ENCODE results near the gene EEF1AKMT3. TPM values are rescaled to one million over a fixed set of nuclear protein-coding genes. Genes with fewer than 3 reads are reported as not detected.

The EEF1AKMT3 gene
- polyA plus RNA-seq, 1 donor (not counting 4 experiments of a cell fraction or from before 2014, with no cell fraction given) = 7.7 TPM

- dilution Hi-C loops (cut with MboI; ENCODE audit: extremely low pct_ligation_motif_present, low sequenced_read_pairs) = no loop called here
- H3K9me1 ChIP-seq (ENCODE audit: control insufficient read depth, extremely low read depth, insufficient read depth, low read length) = no peaks in the 10 kb centered on the region
- FAIRE-seq (no peak), DNase-seq (ENCODE audit: low read depth, low spot score) (no peak)
- no peak for TF ChIP-seq CTCF (optimal IDR thresholded peaks at IDR 0.05 in 1 of 3, IDR thresholded peaks at IDR 0.05 in 1 of 3, conservative IDR thresholded peaks at IDR 0.05 in 1 of 3; ENCODE audit: extremely low read depth in 1 of 3, insufficient read depth in 2 of 3, low read length in 3 of 3)
- TF ChIP-seq EZH2 (IDR thresholded peaks at IDR 0.05; ENCODE audit: low read length) = no peak
- H3K4me3 ChIP-seq (ENCODE audit: control insufficient read depth in 2 of 3, extremely low read depth in 1 of 3, insufficient read depth in 2 of 3, low read depth in 1 of 3, low read length in 3 of 3) = peak overlapping the region; percentile 61 to 90 (median 89)
- H3K27me3 ChIP-seq (ENCODE audit: control insufficient read depth, extremely low read depth, insufficient read depth, low read length) = no peaks in the 10 kb centered on the region
- no peak overlapping the region for H2AFZ ChIP-seq (ENCODE audit: control insufficient read depth, low read length)
- H3K9me3 ChIP-seq (ENCODE audit: control insufficient read depth, low read depth, low read length) = no peaks in the 10 kb centered on the region
- no peaks in the 10 kb centered on the region for H4K20me1 ChIP-seq (ENCODE audit: control insufficient read depth, extremely low read depth, insufficient read depth, low read length)
- peaks cover 11 to 26% of the 10 kb centered on the region in 2 experiments for H3K36me3 ChIP-seq (ENCODE audit: control insufficient read depth in 2 of 2, extremely low read depth in 1 of 2, insufficient read depth in 2 of 2, low read length in 2 of 2)
- peaks cover 24% of the 10 kb centered on the region for H3K79me2 ChIP-seq (ENCODE audit: control insufficient read depth, insufficient read depth, low read length)
- H3K4me2 ChIP-seq (ENCODE audit: control insufficient read depth, extremely low read depth, insufficient read depth, low read depth, low read length) = peak overlapping the region; percentile 99
- H3K27ac ChIP-seq (ENCODE audit: control insufficient read depth, insufficient read depth, low read length) = peak overlapping the region; percentile 90
- H3K4me1 ChIP-seq (ENCODE audit: control insufficient read depth, extremely low read depth, insufficient read depth, low read length) = peaks cover 33% of the 10 kb centered on the region
- peak overlapping the region; percentile 94 for H3K9ac ChIP-seq (ENCODE audit: control insufficient read depth, extremely low read depth, insufficient read depth, low read length)
Measured at GRCh38 chr12:57750561-57751431, 21.6 kb upstream of the EEF1AKMT3 start.

GRCh38 chr12:57751432-57751787 lies 21.0 kb upstream of the EEF1AKMT3 start:
- TF ChIP-seq CTCF (optimal IDR thresholded peaks at IDR 0.05 in 1 of 3, IDR thresholded peaks at IDR 0.05 in 1 of 3, conservative IDR thresholded peaks at IDR 0.05 in 1 of 3; ENCODE audit: extremely low read depth in 1 of 3, insufficient read depth in 2 of 3, low read length in 3 of 3) (no peak), EZH2 (IDR thresholded peaks at IDR 0.05; ENCODE audit: low read length) (no peak)
- Histone ChIP-seq H3K27me3 (ENCODE audit: control insufficient read depth, extremely low read depth, insufficient read depth, low read length) (no peaks in the 10 kb centered on the region), H3K9ac (ENCODE audit: control insufficient read depth, extremely low read depth, insufficient read depth, low read length) (peak overlapping the region; percentile 94), H3K79me2 (ENCODE audit: control insufficient read depth, insufficient read depth, low read length) (peaks cover 19% of the 10 kb centered on the region), H3K9me3 (ENCODE audit: control insufficient read depth, low read depth, low read length) (no peaks in the 10 kb centered on the region), H3K27ac (ENCODE audit: control insufficient read depth, insufficient read depth, low read length) (peak overlapping the region; percentile 90), H3K36me3 (ENCODE audit: control insufficient read depth in 2 of 2, extremely low read depth in 1 of 2, insufficient read depth in 2 of 2, low read length in 2 of 2) (peaks cover 11 to 26% of the 10 kb centered on the region in 2 experiments), H3K4me2 (ENCODE audit: control insufficient read depth, extremely low read depth, insufficient read depth, low read depth, low read length) (peak overlapping the region; percentile 99), H3K4me1 (ENCODE audit: control insufficient read depth, extremely low read depth, insufficient read depth, low read length) (peaks cover 35% of the 10 kb centered on the region), H2AFZ (ENCODE audit: control insufficient read depth, low read length) (no peak overlapping the region), H4K20me1 (ENCODE audit: control insufficient read depth, extremely low read depth, insufficient read depth, low read length) (no peaks in the 10 kb centered on the region), H3K9me1 (ENCODE audit: control insufficient read depth, extremely low read depth, insufficient read depth, low read length) (no peaks in the 10 kb centered on the region), H3K4me3 (ENCODE audit: control insufficient read depth in 2 of 3, extremely low read depth in 1 of 3, insufficient read depth in 2 of 3, low read depth in 1 of 3, low read length in 3 of 3) (peak overlapping the region; percentile 61 to 90 (median 89))
- dilution Hi-C loops (cut with MboI; ENCODE audit: extremely low pct_ligation_motif_present, low sequenced_read_pairs) = no loop called here
- no peak for FAIRE-seq
- DNase-seq (ENCODE audit: low read depth, low spot score) = no peak
